Panc1 (cell line): ENCODE measurements around the gene NOSTRIN.

Source experiments
- CTCF ChIP-seq: fragments of 450-650 bp; IDR thresholded peaks from 2 replicates; pipeline ENCODE4 v1.5.1; 2017; ENCODE audit warnings: mild to moderate bottlenecking
- POLR2AphosphoS5 ChIP-seq: IDR thresholded peaks from 2 replicates; pipeline ENCODE4 v1.6.1; 2012; ENCODE audit warnings: mild to moderate bottlenecking, low read depth, low read length, moderate library complexity
- SIN3A ChIP-seq: IDR thresholded peaks from 2 replicates; pipeline ENCODE4 v1.6.1; 2012; ENCODE audit warnings: low read depth, mild to moderate bottlenecking, low read length, moderate library complexity, borderline replicate concordance; ENCODE audit not compliant: insufficient read depth
- TCF7L2 ChIP-seq: IDR thresholded peaks from 2 replicates; pipeline ENCODE4 v1.6.1; 2011; ENCODE audit warnings: mild to moderate bottlenecking, low read depth, low read length, inconsistent platforms
- TF ChIP-seq, protein P1 (sequence below), 2 experiments: IDR thresholded peaks; 2 replicates each; pipeline ENCODE4 v1.6.1; 2011 to 2012; ENCODE audit warnings: low read depth in 2 of 2, control low read depth in 1 of 2, low read length in 1 of 2, mild to moderate bottlenecking in 1 of 2, moderate library complexity in 1 of 2; ENCODE audit not compliant: insufficient read depth in 1 of 2

GRCh38 chr2:168853471-168853870 is 51.0 kb downstream of the NOSTRIN start:
- TF ChIP-seq CTCF (no peak), POLR2AphosphoS5 (no peak), SIN3A (no peak), TCF7L2 (no peak)
- TF ChIP-seq, protein P1, sequence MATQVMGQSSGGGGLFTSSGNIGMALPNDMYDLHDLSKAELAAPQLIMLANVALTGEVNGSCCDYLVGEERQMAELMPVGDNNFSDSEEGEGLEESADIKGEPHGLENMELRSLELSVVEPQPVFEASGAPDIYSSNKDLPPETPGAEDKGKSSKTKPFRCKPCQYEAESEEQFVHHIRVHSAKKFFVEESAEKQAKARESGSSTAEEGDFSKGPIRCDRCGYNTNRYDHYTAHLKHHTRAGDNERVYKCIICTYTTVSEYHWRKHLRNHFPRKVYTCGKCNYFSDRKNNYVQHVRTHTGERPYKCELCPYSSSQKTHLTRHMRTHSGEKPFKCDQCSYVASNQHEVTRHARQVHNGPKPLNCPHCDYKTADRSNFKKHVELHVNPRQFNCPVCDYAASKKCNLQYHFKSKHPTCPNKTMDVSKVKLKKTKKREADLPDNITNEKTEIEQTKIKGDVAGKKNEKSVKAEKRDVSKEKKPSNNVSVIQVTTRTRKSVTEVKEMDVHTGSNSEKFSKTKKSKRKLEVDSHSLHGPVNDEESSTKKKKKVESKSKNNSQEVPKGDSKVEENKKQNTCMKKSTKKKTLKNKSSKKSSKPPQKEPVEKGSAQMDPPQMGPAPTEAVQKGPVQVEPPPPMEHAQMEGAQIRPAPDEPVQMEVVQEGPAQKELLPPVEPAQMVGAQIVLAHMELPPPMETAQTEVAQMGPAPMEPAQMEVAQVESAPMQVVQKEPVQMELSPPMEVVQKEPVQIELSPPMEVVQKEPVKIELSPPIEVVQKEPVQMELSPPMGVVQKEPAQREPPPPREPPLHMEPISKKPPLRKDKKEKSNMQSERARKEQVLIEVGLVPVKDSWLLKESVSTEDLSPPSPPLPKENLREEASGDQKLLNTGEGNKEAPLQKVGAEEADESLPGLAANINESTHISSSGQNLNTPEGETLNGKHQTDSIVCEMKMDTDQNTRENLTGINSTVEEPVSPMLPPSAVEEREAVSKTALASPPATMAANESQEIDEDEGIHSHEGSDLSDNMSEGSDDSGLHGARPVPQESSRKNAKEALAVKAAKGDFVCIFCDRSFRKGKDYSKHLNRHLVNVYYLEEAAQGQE (IDR thresholded peaks at IDR 0.05; ENCODE audit: insufficient read depth in 1 of 2, low read depth in 2 of 2, low read length in 1 of 2): no peak
